Breast epithelium (tissue), 3 donors: ENCODE results near the gene ARL4D.

Source experiments
- CTCF ChIP-seq, 3 donors: fragments of 450-650 bp; IDR thresholded peaks; one replicate each; pipeline ENCODE4 v1.5.1; 2016 to 2017; ENCODE audit warnings: antibody characterized with exemption in 3 of 3, mild to moderate bottlenecking in 3 of 3, moderate library complexity in 3 of 3
- POLR2A ChIP-seq: fragments of 450-650 bp; IDR thresholded peaks from one replicate; pipeline ENCODE4 v1.6.1; 2016; ENCODE audit warnings: antibody characterized with exemption, mild to moderate bottlenecking, moderate library complexity
- POLR2AphosphoS5 ChIP-seq, 3 donors: sonication (generic); formaldehyde crosslinking; IDR thresholded peaks; one replicate each; pipeline ENCODE4 v1.6.1; 2017; ENCODE audit warnings: antibody characterized with exemption in 3 of 3

GRCh38 chr17:43356999-43357398 lies 41.8 kb upstream of the ARL4D start:
- TF ChIP-seq POLR2A = no peak
- TF ChIP-seq CTCF (IDR thresholded peaks at IDR 0.05) = no peak
- TF ChIP-seq POLR2AphosphoS5 (IDR thresholded peaks at IDR 0.05) = no peak
